Vagina (tissue), 2 donors: ENCODE results near the gene HELZ.

Experiments
- POLR2A ChIP-seq, 2 donors: fragments of 450-650 bp; IDR thresholded peaks; one replicate each; pipeline ENCODE4 v1.6.1; 2017; ENCODE audit warnings: antibody characterized with exemption in 2 of 2, mild to moderate bottlenecking in 2 of 2, moderate library complexity in 2 of 2
- POLR2AphosphoS5 ChIP-seq, 2 donors: sonication (generic); formaldehyde crosslinking; IDR thresholded peaks; one replicate each; pipeline ENCODE4 v1.9.0; 2017; ENCODE audit warnings: antibody characterized with exemption in 2 of 2, mild to moderate bottlenecking in 2 of 2, low read depth in 1 of 2; ENCODE audit not compliant: insufficient read depth in 1 of 2
- TF ChIP-seq, protein P1 (sequence below), 3 experiments: fragments of 450-650 bp in 2 of 3; fragments of 200-600 bp in 1 of 3; sonication (generic) in 1 of 3; IDR thresholded peaks; one replicate each; pipeline ENCODE4 v1.5.1; 2017 to 2019; ENCODE audit warnings: antibody characterized with exemption in 3 of 3, mild to moderate bottlenecking in 2 of 3, moderate library complexity in 2 of 3

DNA sequence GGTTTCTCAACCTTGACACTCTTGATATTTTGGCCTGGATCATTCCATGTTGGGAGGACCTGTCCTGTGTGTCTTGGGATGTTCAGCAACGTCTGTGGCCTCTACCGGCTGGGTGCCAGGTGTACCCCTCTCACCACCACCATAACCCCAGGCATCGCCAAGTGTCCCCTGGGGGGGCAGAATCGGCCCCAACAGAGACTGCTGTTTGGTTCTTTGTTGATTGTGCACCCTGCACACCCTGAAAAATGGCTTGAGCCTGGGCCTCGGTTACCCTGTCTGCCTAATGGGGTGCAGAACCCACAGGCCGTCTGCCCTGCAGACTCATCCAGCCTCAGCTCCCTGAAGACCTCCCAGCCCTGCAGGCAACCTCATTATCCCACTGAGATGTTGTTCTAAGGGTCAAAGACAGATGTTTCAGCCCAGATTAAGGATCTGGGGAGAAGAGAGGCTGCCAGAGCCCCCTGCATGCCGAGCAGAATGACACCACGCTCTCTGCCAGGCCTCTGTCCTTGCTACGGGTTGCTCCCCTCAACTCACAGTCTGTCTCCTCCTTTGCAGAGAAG is 191.5 kb downstream of the HELZ start:
- TF ChIP-seq, protein P1, sequence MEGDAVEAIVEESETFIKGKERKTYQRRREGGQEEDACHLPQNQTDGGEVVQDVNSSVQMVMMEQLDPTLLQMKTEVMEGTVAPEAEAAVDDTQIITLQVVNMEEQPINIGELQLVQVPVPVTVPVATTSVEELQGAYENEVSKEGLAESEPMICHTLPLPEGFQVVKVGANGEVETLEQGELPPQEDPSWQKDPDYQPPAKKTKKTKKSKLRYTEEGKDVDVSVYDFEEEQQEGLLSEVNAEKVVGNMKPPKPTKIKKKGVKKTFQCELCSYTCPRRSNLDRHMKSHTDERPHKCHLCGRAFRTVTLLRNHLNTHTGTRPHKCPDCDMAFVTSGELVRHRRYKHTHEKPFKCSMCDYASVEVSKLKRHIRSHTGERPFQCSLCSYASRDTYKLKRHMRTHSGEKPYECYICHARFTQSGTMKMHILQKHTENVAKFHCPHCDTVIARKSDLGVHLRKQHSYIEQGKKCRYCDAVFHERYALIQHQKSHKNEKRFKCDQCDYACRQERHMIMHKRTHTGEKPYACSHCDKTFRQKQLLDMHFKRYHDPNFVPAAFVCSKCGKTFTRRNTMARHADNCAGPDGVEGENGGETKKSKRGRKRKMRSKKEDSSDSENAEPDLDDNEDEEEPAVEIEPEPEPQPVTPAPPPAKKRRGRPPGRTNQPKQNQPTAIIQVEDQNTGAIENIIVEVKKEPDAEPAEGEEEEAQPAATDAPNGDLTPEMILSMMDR (IDR thresholded peaks at IDR 0.05): no peak
- no peak for TF ChIP-seq POLR2AphosphoS5 (IDR thresholded peaks at IDR 0.05; ENCODE audit: insufficient read depth in 1 of 2, low read depth in 1 of 2)
- TF ChIP-seq POLR2A (IDR thresholded peaks at IDR 0.05): no peak
